ENCODE measurements around the gene SPOP. TPM values are rescaled to one million over a fixed set of nuclear protein-coding genes. Genes with fewer than 3 reads are reported as not detected.
"Not testable (repeated sequence)": the region's sequence is repeated elsewhere in the genome, so short reads cannot be mapped to it uniquely, and the experiment has no call there.

The SPOP gene
- total and polyA plus RNA-seq, 2 donors: 54.7 to 64.3 TPM

GRCh38 chr17:49646391-49647255 is 31.3 kb downstream of the SPOP start:
- Histone ChIP-seq H3K27me3 (ENCODE audit: control insufficient read depth in 2 of 2, insufficient read depth in 1 of 2, low read length in 1 of 2) (no peaks in the 10 kb centered on the region), H3K27ac (ENCODE audit: low read depth in 1 of 2, low read length in 1 of 2) (peak overlapping the region in 1 of 2 donors; percentile 52), H3K4me3 (ENCODE audit: low read length in 2 of 2) (no peak overlapping the region), H3K9me3 (ENCODE audit: control insufficient read depth in 2 of 2, insufficient read depth in 1 of 2, low read length in 1 of 2) (no peaks in the 10 kb centered on the region), H3K4me1 (ENCODE audit: control insufficient read depth in 2 of 2, insufficient read depth in 2 of 2, low read length in 2 of 2) (no peaks in the 10 kb centered on the region), H3K36me3 (ENCODE audit: control insufficient read depth in 2 of 2, insufficient read depth in 2 of 2, low read length in 1 of 2) (no peaks in the 10 kb centered on the region)
- WGBS: 91% methylated on average over 10 of the region's 10 CpGs
- no peak for DNase-seq (ENCODE audit: low read depth in 6 of 9, low spot score in 9 of 9)

- not testable (repeated sequence) for H3K9me3 ChIP-seq (ENCODE audit: control insufficient read depth in 2 of 2, insufficient read depth in 1 of 2, low read length in 1 of 2); H3K36me3 ChIP-seq (ENCODE audit: control insufficient read depth in 2 of 2, insufficient read depth in 2 of 2, low read length in 1 of 2); H3K27ac ChIP-seq (ENCODE audit: low read depth in 1 of 2, low read length in 1 of 2); H3K4me1 ChIP-seq (ENCODE audit: control insufficient read depth in 2 of 2, insufficient read depth in 2 of 2, low read length in 2 of 2); H3K27me3 ChIP-seq (ENCODE audit: control insufficient read depth in 2 of 2, insufficient read depth in 1 of 2, low read length in 1 of 2); H3K4me3 ChIP-seq (ENCODE audit: low read length in 2 of 2); DNase-seq (ENCODE audit: low read depth in 6 of 9, low spot score in 9 of 9)
- WGBS: 94% methylated on average over 1 of the region's 1 CpG
Observed at GRCh38 chr17:49646056-49646390, 31.9 kb downstream of the SPOP start.

- Histone ChIP-seq H3K4me1 (ENCODE audit: control insufficient read depth in 2 of 2, insufficient read depth in 2 of 2, low read length in 2 of 2) (no peaks in the 10 kb centered on the region), H3K36me3 (ENCODE audit: control insufficient read depth in 2 of 2, insufficient read depth in 2 of 2, low read length in 1 of 2) (no peaks in the 10 kb centered on the region)
Observed at GRCh38 chr17:49645654-49646053, 32.2 kb downstream of the SPOP start.

GRCh38 chr17:49640556-49640955 is 37.3 kb downstream of the SPOP start:
- DNase-seq (ENCODE audit: low read depth in 6 of 9, low spot score in 9 of 9): no peak
- no peak overlapping the region for H3K4me3 ChIP-seq (ENCODE audit: low read length in 2 of 2)
- H3K9me3 ChIP-seq (ENCODE audit: control insufficient read depth in 2 of 2, insufficient read depth in 1 of 2, low read length in 1 of 2): no peaks in the 10 kb centered on the region
- H3K27ac ChIP-seq (ENCODE audit: low read depth in 1 of 2, low read length in 1 of 2): no peak overlapping the region
- WGBS: 99% methylated on average over 3 of the region's 3 CpGs
- no peaks in the 10 kb centered on the region for H3K4me1 ChIP-seq (ENCODE audit: control insufficient read depth in 2 of 2, insufficient read depth in 2 of 2, low read length in 2 of 2)
- peaks cover 0 to 5% of the 10 kb centered on the region in 2 donors for H3K36me3 ChIP-seq (ENCODE audit: control insufficient read depth in 2 of 2, insufficient read depth in 2 of 2, low read length in 1 of 2)
- no peaks in the 10 kb centered on the region for H3K27me3 ChIP-seq (ENCODE audit: control insufficient read depth in 2 of 2, insufficient read depth in 1 of 2, low read length in 1 of 2)

More at GRCh38 chr17:49645654-49646053, 32.2 kb downstream of the SPOP start:
- DNase-seq (ENCODE audit: low read depth in 6 of 9, low spot score in 9 of 9): no peak
- Histone ChIP-seq H3K27me3 (ENCODE audit: control insufficient read depth in 2 of 2, insufficient read depth in 1 of 2, low read length in 1 of 2) (no peaks in the 10 kb centered on the region), H3K27ac (ENCODE audit: low read depth in 1 of 2, low read length in 1 of 2) (no peak overlapping the region), H3K9me3 (ENCODE audit: control insufficient read depth in 2 of 2, insufficient read depth in 1 of 2, low read length in 1 of 2) (no peaks in the 10 kb centered on the region), H3K4me3 (ENCODE audit: low read length in 2 of 2) (no peak overlapping the region)
- 93% methylated on average over 1 of the region's 1 CpG for WGBS

- H3K9me3 ChIP-seq (ENCODE audit: control insufficient read depth in 2 of 2, insufficient read depth in 1 of 2, low read length in 1 of 2): no peaks in the 10 kb centered on the region
- no peak overlapping the region for H3K27ac ChIP-seq (ENCODE audit: low read depth in 1 of 2, low read length in 1 of 2)
- no peak overlapping the region for H3K4me3 ChIP-seq (ENCODE audit: low read length in 2 of 2)
- no peaks in the 10 kb centered on the region for H3K27me3 ChIP-seq (ENCODE audit: control insufficient read depth in 2 of 2, insufficient read depth in 1 of 2, low read length in 1 of 2)
- no peaks in the 10 kb centered on the region for H3K4me1 ChIP-seq (ENCODE audit: control insufficient read depth in 2 of 2, insufficient read depth in 2 of 2, low read length in 2 of 2)
- peaks cover 0 to 11% of the 10 kb centered on the region in 2 donors for H3K36me3 ChIP-seq (ENCODE audit: control insufficient read depth in 2 of 2, insufficient read depth in 2 of 2, low read length in 1 of 2)
- no peak for DNase-seq (ENCODE audit: low read depth in 6 of 9, low spot score in 9 of 9)
- 98% methylated on average over 5 of the region's 5 CpGs for WGBS
Observed at GRCh38 chr17:49638818-49639217, 39.1 kb downstream of the SPOP start.

DNA sequence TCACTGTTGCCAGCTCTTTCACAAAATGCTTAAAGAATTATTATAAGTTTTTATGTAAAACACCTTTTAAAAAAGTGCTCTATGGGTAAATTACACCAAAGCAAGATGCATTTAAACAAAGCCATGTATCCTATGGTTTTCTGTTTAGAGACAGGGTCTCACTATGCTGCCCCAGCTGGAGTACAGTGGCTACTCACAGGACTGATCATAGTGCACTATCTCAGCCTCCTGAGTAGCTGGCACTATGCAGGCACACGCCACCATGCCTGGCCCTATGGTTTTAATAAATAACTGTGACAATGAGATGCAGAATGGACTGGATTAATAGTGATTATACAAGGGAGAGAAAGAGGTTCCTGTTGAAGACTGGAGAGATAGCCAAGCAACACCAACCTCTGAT is 40.2 kb downstream of the SPOP start:
- H3K4me1 ChIP-seq (ENCODE audit: control insufficient read depth in 2 of 2, insufficient read depth in 2 of 2, low read length in 2 of 2): no peaks in the 10 kb centered on the region
- peaks cover 0 to 18% of the 10 kb centered on the region in 2 donors for H3K36me3 ChIP-seq (ENCODE audit: control insufficient read depth in 2 of 2, insufficient read depth in 2 of 2, low read length in 1 of 2)
- H3K9me3 ChIP-seq (ENCODE audit: control insufficient read depth in 2 of 2, insufficient read depth in 1 of 2, low read length in 1 of 2): no peaks in the 10 kb centered on the region
- H3K4me3 ChIP-seq (ENCODE audit: low read length in 2 of 2): no peak overlapping the region
- 98% methylated on average over 1 of the region's 1 CpG for WGBS
- H3K27ac ChIP-seq (ENCODE audit: low read depth in 1 of 2, low read length in 1 of 2): no peak overlapping the region
- no peak for DNase-seq (ENCODE audit: low read depth in 6 of 9, low spot score in 9 of 9)
- H3K27me3 ChIP-seq (ENCODE audit: control insufficient read depth in 2 of 2, insufficient read depth in 1 of 2, low read length in 1 of 2): no peaks in the 10 kb centered on the region

DNA sequence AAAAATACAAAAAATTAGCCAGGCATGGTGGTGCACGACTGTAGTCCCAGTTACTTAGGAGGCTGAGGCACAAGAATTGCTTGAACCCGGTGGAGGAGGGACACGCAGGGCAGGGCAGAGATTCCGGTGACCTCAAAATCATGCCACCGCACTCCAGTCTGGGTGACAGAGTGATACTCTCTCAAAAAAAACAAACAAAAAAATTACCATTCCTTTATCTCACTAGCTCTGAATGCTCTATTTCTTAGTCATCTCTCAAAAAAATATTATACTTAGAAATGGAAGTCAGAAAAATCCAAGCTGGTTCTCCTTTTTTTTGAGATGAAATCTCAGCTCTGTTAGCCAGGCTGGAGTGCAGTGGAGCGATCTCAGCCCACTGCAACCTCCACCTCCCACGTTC is 40.8 kb downstream of the SPOP start:
- Histone ChIP-seq H3K27me3 (ENCODE audit: control insufficient read depth in 2 of 2, insufficient read depth in 1 of 2, low read length in 1 of 2) (no peaks in the 10 kb centered on the region), H3K27ac (ENCODE audit: low read depth in 1 of 2, low read length in 1 of 2) (no peak overlapping the region), H3K9me3 (ENCODE audit: control insufficient read depth in 2 of 2, insufficient read depth in 1 of 2, low read length in 1 of 2) (no peaks in the 10 kb centered on the region), H3K4me3 (ENCODE audit: low read length in 2 of 2) (no peak overlapping the region), H3K4me1 (ENCODE audit: control insufficient read depth in 2 of 2, insufficient read depth in 2 of 2, low read length in 2 of 2) (no peaks in the 10 kb centered on the region), H3K36me3 (ENCODE audit: control insufficient read depth in 2 of 2, insufficient read depth in 2 of 2, low read length in 1 of 2) (peaks cover 0 to 18% of the 10 kb centered on the region in 2 donors)
- DNase-seq (ENCODE audit: low read depth in 6 of 9, low spot score in 9 of 9): no peak
- 96% methylated on average over 7 of the region's 7 CpGs for WGBS

- 76% methylated on average over 1 of the region's 1 CpG for WGBS
- no peaks in the 10 kb centered on the region for H3K4me1 ChIP-seq (ENCODE audit: control insufficient read depth in 2 of 2, insufficient read depth in 2 of 2, low read length in 2 of 2)
Observed at GRCh38 chr17:49635121-49635520, 42.8 kb downstream of the SPOP start.

GRCh38 chr17:49634485-49634860 is 43.4 kb downstream of the SPOP start:
- Histone ChIP-seq H3K4me1 (ENCODE audit: control insufficient read depth in 2 of 2, insufficient read depth in 2 of 2, low read length in 2 of 2) (no peaks in the 10 kb centered on the region), H3K27me3 (ENCODE audit: control insufficient read depth in 2 of 2, insufficient read depth in 1 of 2, low read length in 1 of 2) (no peaks in the 10 kb centered on the region), H3K27ac (ENCODE audit: low read depth in 1 of 2, low read length in 1 of 2) (no peak overlapping the region), H3K4me3 (ENCODE audit: low read length in 2 of 2) (no peak overlapping the region), H3K36me3 (ENCODE audit: control insufficient read depth in 2 of 2, insufficient read depth in 2 of 2, low read length in 1 of 2) (peaks cover 0 to 15% of the 10 kb centered on the region in 2 donors), H3K9me3 (ENCODE audit: control insufficient read depth in 2 of 2, insufficient read depth in 1 of 2, low read length in 1 of 2) (no peaks in the 10 kb centered on the region)
- no peak for DNase-seq (ENCODE audit: low read depth in 6 of 9, low spot score in 9 of 9)
- 100% methylated on average over 1 of the region's 1 CpG for WGBS

More at GRCh38 chr17:49635121-49635520, 42.8 kb downstream of the SPOP start:
- no peak for DNase-seq (ENCODE audit: low read depth in 6 of 9, low spot score in 9 of 9)
- H3K36me3 ChIP-seq (ENCODE audit: control insufficient read depth in 2 of 2, insufficient read depth in 2 of 2, low read length in 1 of 2): peaks cover 0 to 18% of the 10 kb centered on the region in 2 donors
- no peaks in the 10 kb centered on the region for H3K27me3 ChIP-seq (ENCODE audit: control insufficient read depth in 2 of 2, insufficient read depth in 1 of 2, low read length in 1 of 2)
- no peak overlapping the region for H3K27ac ChIP-seq (ENCODE audit: low read depth in 1 of 2, low read length in 1 of 2)
- H3K4me3 ChIP-seq (ENCODE audit: low read length in 2 of 2): no peak overlapping the region
- H3K9me3 ChIP-seq (ENCODE audit: control insufficient read depth in 2 of 2, insufficient read depth in 1 of 2, low read length in 1 of 2): no peaks in the 10 kb centered on the region

All from thymus (tissue), 11 donors.